BJ (cell line): ENCODE results near the gene DEUP1. TPM values are rescaled to one million over a fixed set of nuclear protein-coding genes. Genes with fewer than 3 reads are reported as not detected.

Source experiments
- CTCF ChIA-PET: fragments of 350-600 bp; formaldehyde crosslinking; extraction: SDS; loops from one replicate; lab custom pipeline; 2021; ENCODE audit warnings: antibody characterized with exemption, inconsistent platforms; lab: Yijun Ruan, JAX
- POLR2A ChIA-PET: fragments of 300-600 bp; sonication (Branson Sonifier 250); formaldehyde crosslinking; extraction: SDS; loops from one replicate; lab custom pipeline; 2021; ENCODE audit warnings: antibody characterized with exemption; lab: Charles Lee
- DNase-seq: peaks from one replicate; pipeline ENCODE4 v3.0.0-alpha.2; 2011; ENCODE audit warnings: low read depth
- H3K27me3 ChIP-seq: 2 replicates; pipeline ENCODE4 v1.6.0; 2011; ENCODE audit warnings: low read length; ENCODE audit not compliant: control insufficient read depth, insufficient read depth
- H3K36me3 ChIP-seq: 2 replicates; pipeline ENCODE4 v1.5.1; 2011; ENCODE audit warnings: low read length; ENCODE audit not compliant: control insufficient read depth, insufficient read depth
- H3K4me3 ChIP-seq: 2 replicates; pipeline ENCODE4 v1.5.1; 2011; ENCODE audit warnings: low read depth, mild to moderate bottlenecking, control low read depth, low read length
- CTCF ChIP-seq: IDR thresholded peaks from 2 replicates; pipeline ENCODE4 v1.5.1; 2011; ENCODE audit warnings: low read depth, mild to moderate bottlenecking, control low read depth, inconsistent platforms, low read length, moderate library complexity; ENCODE audit not compliant: insufficient read depth
- polyA plus RNA-seq: library from polyadenylated mRNA; depleted of rRNA; stranded (reverse); fragments of >200 nt; gene quantifications from 2 replicates; pipeline ENCODE4 v1.2.3, GENCODE V29; 2011

The DEUP1 gene
- polyA plus RNA-seq, 1 experiment: not detected

- H3K27me3 ChIP-seq: no peaks in the 10 kb centered on the region
- ChIA-PET POLR2A (no interaction called here), CTCF (no interaction called here)
- no peak for DNase-seq
- no peak for TF ChIP-seq CTCF
- H3K4me3 ChIP-seq: no peak overlapping the region
- H3K36me3 ChIP-seq: no peaks in the 10 kb centered on the region; the same call in 1 of the 2 replicates
These were observed 150.2 kb downstream of the DEUP1 start for GRCh38 chr11:93480756-93481155.

- Histone ChIP-seq H3K36me3 (no peaks in the 10 kb centered on the region; the same call in 1 of the 2 replicates), H3K4me3 (no peak overlapping the region), H3K27me3 (no peaks in the 10 kb centered on the region)
- CTCF ChIA-PET: no interaction called here
- POLR2A ChIA-PET: no interaction called here
- no peak for TF ChIP-seq CTCF
- no peak for DNase-seq
These were observed 150.7 kb downstream of the DEUP1 start for GRCh38 chr11:93481279-93481678.

- Histone ChIP-seq H3K4me3 (no peak overlapping the region), H3K27me3 (no peaks in the 10 kb centered on the region), H3K36me3 (no peaks in the 10 kb centered on the region; the same call in 1 of the 2 replicates)
- no peak for DNase-seq
- POLR2A ChIA-PET: no interaction called here
- TF ChIP-seq CTCF: no peak
- CTCF ChIA-PET: no interaction called here
These were observed 151.2 kb downstream of the DEUP1 start for GRCh38 chr11:93481696-93482095.

- no peak for DNase-seq
- Histone ChIP-seq H3K36me3 (no peaks in the 10 kb centered on the region; the same call in 1 of the 2 replicates), H3K27me3 (no peaks in the 10 kb centered on the region), H3K4me3 (no peak overlapping the region)
- TF ChIP-seq CTCF: no peak
- CTCF ChIA-PET: no interaction called here
- POLR2A ChIA-PET: no interaction called here
These were observed 152.0 kb downstream of the DEUP1 start for GRCh38 chr11:93482556-93482955.

- no peak overlapping the region for H3K4me3 ChIP-seq
- ChIA-PET CTCF (interaction anchor here (0.8 kb wide), 1 partner anchor 12 kb away, joined by 3 read pairs; no protein-coding TSS in a partner anchor), POLR2A (interaction anchor here (0.6 kb wide), 1 partner anchor 177 kb away, joined by 4 read pairs; no protein-coding TSS in a partner anchor)
- DNase-seq: no peak
- no peaks in the 10 kb centered on the region for H3K27me3 ChIP-seq
- no peak for TF ChIP-seq CTCF
- H3K36me3 ChIP-seq: no peaks in the 10 kb centered on the region; the same call in 1 of the 2 replicates
These were observed 154.2 kb downstream of the DEUP1 start for GRCh38 chr11:93484716-93485115.
